KBM-7 (cell line): Measurements from ENCODE around the gene P3R3URF.
"Not testable (repeated sequence)": the region's sequence is repeated elsewhere in the genome, so short reads cannot be mapped to it uniquely, and the experiment has no call there.

Experiments used
- DNase-seq: peaks from one replicate; pipeline ENCODE4 v3.0.0-alpha.2; 2015
- in situ Hi-C: fragments of 300-500 bp; cut with MboI; formaldehyde crosslinking; loops from 2 replicates; pipeline ENCODE4 v1.14.3; 2020; ENCODE audit warnings: low sequenced_read_pairs, low pct_unique_long_range_greater_than_20kb, mixed read lengths

P3R3URF gene

GRCh38 chr1:46176211-46176865, at the start of gene P3R3URF:
Gene P3R3URF (minus strand): TSS chr1:46176488. CDS start chr1:46176471, 17 bp downstream.
- in situ Hi-C loops: no loop called here
- DNase-seq: no peak

- in situ Hi-C loops: no loop called here
Measured at GRCh38 chr1:46224966-46225365, 48.7 kb upstream of the P3R3URF start.

GRCh38 chr1:46223472-46223943, 47.2 kb upstream of the P3R3URF start:
- DNase-seq: peak; percentile 82
- in situ Hi-C loops: no loop called here

More at GRCh38 chr1:46224966-46225365, 48.7 kb upstream of the P3R3URF start:
- DNase-seq: no peak

GRCh38 chr1:46223055-46223454, 46.8 kb upstream of the P3R3URF start:
- DNase-seq, in situ Hi-C loops: not testable (repeated sequence)

GRCh38 chr1:46221749-46222148, 45.5 kb upstream of the P3R3URF start:
- in situ Hi-C loops: no loop called here
- DNase-seq: no peak

- in situ Hi-C loops: no loop called here
- no peak for DNase-seq
Measured at GRCh38 chr1:46220808-46221207, 44.5 kb upstream of the P3R3URF start.

GRCh38 chr1:46219551-46220520, 43.5 kb upstream of the P3R3URF start:
- no peak for DNase-seq
- in situ Hi-C loops: no loop called here

GRCh38 chr1:46218443-46218842, 42.2 kb upstream of the P3R3URF start:
- DNase-seq: no peak
- in situ Hi-C loops: no loop called here

- in situ Hi-C loops: no loop called here
- DNase-seq: no peak
Measured at GRCh38 chr1:46215504-46215903, 39.2 kb upstream of the P3R3URF start.

- in situ Hi-C loops: no loop called here
- no peak for DNase-seq
Measured at GRCh38 chr1:46211051-46211450, 34.8 kb upstream of the P3R3URF start.

- in situ Hi-C loops: no loop called here
Measured at GRCh38 chr1:46210561-46210960, 34.3 kb upstream of the P3R3URF start.

GRCh38 chr1:46206399-46206798, 30.1 kb upstream of the P3R3URF start:
- no peak for DNase-seq
- in situ Hi-C loops: no loop called here

More at GRCh38 chr1:46210561-46210960, 34.3 kb upstream of the P3R3URF start:
- no peak for DNase-seq

- no peak for DNase-seq
- in situ Hi-C loops: no loop called here
Measured at GRCh38 chr1:46205791-46206190, 29.5 kb upstream of the P3R3URF start.

GRCh38 chr1:46205141-46205540, 28.9 kb upstream of the P3R3URF start:
- in situ Hi-C loops: no loop called here
- no peak for DNase-seq

- in situ Hi-C loops: no loop called here
- DNase-seq: peak; percentile 54
Measured at GRCh38 chr1:46204406-46204742, 28.1 kb upstream of the P3R3URF start.

GRCh38 chr1:46203738-46204405, 27.6 kb upstream of the P3R3URF start:
- DNase-seq: peak; percentile 25
- in situ Hi-C loops: no loop called here

- no peak for DNase-seq
- in situ Hi-C loops: no loop called here
Measured at GRCh38 chr1:46199233-46199749, 23.0 kb upstream of the P3R3URF start.

- in situ Hi-C loops: no loop called here
- DNase-seq: peak; percentile 66
Measured at GRCh38 chr1:46197964-46198811, 21.9 kb upstream of the P3R3URF start, which contains the start of gene POMGNT1. Gene POMGNT1 (minus strand): TSS chr1:46198434. CDS start chr1:46197821, 613 bp downstream.
